Activated CD8-positive, alpha-beta memory T cell treated with anti-CD3 and anti-CD28 coated beads, Interleukin-2, amount 50 U/mL, for 4 hours (primary cell): ENCODE data around the gene C16orf95.

Source experiments
- DNase-seq: peaks from one replicate; pipeline ENCODE4 v3.0.0-alpha.2; 2020

The C16orf95 gene

DNA sequence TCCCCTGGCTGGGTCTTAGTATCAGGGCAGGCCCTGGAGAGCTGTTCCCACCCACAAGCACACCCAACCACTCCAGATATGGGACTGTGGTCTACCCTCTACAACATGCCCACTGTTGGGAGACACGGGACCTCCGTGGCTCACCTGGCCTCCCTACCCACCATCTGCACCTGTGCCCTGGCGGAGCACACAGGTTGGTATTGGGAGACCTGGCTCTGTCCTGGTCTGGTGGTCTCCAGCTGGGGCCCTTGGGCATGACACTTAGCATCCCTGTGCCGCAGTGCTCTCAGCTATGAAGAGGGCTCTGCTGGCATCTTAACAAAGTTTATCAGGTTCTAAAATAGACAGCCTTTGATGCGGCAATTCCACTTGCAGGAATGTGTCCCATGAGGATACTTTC, 5.8 kb downstream of the C16orf95 start:
- DNase-seq: no peak

DNA sequence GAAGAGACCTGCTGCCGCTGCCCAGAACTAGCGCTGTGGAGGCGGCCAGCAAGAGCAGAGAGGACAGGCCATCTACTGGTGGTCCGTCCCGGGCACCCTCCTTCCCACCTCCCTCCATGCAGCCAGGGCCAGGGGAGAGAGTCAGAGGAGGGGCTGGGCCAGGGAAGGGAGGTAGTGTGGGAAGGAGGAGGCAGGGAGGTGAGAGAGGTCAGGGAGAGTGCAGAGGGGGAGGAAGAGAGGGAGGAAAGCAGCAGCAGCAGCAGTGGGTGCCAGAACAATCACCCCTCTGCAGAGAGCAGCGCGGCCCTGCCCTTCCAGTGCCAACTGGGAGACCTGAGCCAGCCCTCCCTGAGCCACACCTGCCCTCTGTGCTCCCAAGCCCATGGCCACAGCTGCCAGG, 6.6 kb downstream of the C16orf95 start:
- DNase-seq: no peak

DNA sequence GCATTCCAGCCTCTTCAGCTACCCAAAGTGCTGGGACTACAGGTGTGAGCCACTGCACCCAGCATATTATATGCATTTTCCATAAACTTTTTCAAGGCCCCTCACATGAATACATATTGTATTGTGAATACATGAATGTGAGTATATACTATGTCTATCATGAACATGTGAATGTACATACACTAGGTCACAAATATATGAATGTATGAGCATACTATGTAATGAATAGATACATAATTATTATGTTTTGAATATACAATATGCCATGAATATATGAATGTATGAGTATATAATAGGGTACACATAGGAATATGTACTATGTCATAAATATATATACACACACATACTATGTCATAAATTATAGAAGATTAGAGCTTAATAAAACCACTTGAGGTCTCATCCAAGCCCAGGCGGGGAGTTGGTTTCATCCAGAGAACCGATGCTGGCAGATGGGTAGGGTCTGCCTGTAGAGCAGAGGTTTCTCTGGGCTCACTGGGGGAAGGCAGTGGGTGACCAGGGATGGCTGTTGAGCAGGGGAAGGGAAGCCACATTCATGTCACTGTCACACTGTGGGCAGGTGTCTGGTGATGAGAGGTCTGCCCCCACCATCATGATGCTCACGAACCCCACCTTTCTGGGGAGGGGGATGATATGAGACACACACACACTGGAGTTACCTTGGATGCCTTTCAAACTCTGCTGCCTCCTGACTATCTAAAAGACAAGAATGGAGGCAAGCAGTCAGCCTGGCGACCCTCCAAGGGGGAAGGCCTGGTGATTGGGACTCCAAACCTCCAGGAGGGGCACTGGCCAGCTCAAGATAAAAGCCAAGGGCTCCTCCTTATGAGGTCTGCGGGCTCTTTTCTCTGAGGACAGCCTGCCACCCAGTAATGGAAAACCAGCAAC, 7.3 kb downstream of the C16orf95 start:
- no peak for DNase-seq

DNA sequence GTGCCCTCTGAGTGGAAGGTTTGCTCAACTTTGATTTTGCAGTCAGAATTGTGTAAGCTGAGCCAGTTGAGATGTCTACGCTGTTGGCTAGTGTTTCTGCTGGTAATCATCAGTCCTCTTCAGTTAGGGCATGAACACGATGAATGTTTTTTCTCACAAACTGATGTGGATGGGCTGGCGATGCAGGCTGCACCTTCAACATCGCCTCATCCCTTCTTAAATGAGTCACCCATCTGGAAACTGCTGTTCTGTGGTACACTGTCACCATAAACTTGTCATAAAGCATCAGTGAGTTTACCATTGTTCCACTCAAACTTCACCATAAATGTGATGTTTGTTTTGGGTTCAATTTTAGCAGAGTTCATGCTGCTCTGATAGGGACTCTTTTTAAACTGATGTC, 8.4 kb downstream of the C16orf95 start:
- DNase-seq: no peak

DNA sequence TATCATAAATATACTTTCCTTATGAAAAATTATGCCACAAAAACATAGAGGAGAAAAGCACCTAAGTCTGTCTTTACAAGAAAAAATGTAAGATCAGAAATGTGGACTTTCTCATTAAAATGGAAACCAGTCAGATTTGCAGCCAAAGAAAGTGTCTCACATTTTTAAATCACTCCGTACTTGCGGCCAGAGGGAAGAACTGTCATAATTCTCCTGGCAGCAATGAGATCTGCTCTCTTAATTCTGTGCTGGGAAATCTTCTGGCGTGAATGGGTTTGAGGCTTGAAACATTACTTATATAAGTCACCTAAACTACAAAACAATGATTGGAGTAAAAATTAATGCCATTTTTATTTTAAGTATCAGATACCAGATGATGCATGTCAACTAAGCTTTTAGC, 10.7 kb downstream of the C16orf95 start:
- no peak for DNase-seq

DNA sequence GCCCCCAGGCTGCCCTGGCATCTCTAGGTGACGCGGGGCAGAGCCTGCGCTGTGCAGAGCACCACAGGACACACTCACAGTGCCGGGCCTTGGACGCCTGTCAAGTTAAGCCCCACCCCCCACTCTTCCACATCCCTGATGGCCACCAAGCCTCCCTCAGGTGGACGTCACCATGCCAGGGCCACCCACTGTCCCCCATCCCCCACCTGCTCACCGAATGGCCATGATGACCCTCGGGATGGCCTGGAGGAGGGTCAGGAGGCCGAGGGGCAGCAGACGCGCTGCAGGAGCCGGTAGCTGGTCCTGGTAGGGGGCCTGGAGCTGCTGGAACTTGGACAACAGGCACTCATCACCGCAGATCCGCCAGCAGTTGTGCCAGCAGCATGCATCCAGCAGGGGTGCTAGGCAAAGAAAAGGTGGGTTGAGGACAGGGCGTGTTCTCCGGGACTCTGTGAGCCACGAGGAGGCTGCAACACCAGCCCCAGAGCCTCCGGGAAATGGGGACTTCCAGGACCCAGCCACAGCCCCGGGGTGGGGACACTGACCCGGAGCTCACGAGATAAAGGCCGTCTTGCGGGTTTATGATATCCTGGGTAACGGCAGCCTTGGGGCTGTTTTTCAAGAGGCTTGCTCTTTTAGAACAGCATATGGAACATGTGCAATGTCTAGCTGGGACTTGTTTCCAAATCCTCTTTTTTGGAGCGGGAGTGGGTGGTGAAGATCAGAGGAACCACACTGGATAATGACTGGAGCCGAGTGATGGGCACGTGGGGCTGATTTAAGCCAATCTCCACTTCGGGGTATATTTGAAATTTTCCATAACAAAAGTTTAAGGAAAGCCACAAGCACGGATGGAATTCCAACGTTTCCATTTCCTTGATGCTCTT, 11.4 kb downstream of the C16orf95 start:
- no peak for DNase-seq

DNA sequence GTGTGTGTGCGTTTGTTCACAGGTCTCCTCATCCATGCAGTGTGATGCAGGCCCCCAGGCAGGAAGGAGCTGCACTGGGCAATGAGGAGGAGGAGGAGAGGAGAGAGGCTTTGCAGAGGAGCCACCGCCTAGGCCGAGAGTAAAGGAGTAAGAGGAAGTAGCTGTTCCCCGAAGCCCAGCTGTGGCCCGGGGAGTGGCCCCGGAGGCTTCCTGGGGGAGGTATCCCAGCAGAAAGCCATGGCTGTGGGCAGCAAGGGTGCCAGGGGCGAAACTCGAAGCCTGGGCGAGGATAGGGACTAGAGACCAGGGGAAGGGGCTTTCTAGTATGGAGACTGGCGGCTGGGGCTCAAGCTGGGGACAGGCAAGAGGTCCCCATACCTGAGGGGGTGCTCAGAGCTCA, 12.2 kb downstream of the C16orf95 start:
- no peak for DNase-seq

DNA sequence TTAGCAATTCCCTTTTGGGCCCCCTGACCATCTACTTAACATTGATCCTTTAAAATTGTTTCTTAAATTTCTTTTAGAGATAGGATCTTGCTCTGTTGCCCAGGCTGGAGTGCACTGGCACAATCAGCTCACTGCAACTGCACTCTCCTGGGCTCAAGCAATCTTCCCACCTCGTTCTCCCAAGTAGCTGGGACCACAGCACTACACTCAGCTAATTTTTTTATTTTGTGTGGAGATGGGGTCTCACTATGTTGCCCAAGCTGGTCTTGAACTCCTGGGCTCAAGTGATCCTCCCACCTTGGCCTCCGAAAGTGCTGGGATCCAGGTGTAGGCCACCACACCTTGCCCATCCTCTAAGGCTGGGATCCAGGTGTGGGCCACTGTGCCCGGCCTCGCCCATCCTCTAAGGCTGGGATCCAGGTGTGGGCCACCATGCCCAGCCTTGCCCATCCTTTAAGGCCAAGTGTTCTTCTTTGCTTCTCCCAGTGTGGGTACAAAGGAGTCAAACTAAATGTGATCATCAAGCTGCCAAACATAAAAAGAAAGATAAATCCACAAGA, 13.2 kb downstream of the C16orf95 start:
- DNase-seq: no peak

DNA sequence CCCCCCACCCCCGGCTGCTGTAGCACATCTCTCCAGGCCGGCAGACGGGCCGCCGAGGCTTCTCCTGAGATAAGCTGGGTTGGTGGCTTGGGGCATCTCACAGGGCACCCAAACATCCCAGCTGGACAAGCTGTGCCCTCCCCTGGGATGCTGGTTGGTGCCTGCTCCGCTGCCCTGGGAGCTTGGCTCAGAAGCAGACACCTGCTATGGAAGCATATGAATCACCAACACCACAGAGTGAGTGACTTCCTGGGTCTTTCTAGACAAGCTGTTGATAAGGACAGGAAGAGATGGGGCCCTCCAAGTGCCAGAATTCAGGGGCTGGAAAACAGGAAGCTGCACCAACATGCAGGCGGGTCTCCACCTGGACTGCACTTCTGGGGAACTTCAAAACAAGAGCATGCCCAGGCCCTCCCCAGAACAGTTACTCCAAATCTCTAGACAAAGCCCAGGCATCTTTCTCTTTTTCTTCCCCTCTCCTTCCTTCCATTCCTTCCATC, 13.7 kb downstream of the C16orf95 start:
- DNase-seq: no peak

DNA sequence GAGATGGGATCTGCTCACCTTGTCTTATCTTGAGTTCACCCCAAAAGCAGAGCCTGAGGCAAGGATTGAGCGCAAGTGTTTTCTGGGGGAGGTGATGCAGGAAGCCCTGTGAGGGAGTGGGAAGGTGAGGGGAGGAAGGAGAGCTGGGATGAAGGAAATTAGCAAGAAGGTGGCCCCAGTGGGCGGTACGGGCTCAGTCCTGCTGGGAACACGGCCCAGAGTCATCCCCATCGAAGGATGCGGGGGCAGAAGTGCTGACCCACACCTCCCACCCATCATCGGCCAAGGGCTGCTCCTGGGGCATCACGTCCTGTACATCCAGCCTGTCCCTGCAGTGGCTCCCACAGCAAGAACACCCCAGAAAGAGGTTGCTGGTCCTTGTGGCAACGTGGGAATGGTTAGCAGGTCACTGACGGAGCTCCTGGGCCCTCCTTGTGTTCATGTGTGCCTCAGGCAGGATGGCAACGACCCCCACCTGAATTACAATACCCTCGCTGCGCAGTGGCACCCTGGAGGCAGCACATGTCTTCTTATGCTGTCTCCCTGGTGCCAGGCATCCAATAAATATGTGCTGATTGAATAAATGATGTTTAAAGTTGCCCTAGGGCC, 18.2 kb downstream of the C16orf95 start:
- DNase-seq: no peak

DNA sequence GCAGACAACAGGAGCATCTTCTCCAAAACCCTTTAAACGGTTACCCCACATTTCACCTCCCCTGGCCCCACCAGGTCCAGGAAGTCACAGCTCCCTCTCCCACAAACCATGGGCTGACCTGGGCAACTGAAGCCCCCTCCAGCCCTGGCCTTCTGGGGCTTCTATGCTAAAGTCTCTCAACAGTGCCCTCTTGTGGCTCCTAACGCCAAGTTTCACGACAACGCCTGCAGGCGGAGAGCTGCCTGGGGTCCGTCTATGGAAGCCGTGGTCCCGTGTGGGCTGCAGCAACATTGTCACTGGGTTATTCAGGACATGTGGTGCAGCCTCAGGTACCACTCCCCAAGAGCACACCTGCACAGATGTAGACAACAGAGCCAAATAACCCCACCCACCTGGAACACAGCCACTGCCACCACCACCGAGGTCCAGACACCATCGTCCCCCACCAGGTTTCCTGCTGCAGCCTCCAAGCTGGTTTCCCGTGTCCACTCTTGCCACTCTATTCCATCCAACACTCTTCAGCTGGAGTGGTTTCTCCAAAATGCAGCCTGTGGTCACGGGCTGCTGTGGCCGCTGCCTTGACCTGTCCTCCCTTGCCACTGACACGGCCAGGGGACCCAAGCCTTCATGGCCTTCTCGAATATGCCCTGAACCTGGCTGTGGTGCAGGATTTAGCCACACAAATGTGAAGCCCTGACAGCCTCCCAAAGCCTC, 19.1 kb downstream of the C16orf95 start:
- DNase-seq: peak; percentile 46

DNA sequence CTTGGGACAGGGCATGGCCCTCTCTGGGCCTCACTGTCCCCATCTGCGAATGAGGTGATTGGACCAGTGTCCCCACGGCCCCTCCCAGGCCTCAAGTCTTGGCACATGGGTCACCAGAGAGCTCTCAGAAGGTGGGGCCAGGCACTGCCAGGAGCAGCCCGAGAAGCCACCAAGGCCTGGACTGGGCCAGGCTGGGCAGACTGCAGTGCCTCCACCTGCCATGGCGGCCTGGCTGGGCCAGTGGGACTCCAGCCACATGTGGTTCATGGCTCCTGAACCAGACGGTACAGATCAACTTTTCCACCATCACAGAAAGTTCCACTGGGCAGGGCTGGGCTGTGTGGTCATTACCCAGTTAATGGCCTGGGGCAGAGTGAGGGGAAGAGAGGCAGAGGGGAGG, 19.8 kb downstream of the C16orf95 start:
- no peak for DNase-seq

DNA sequence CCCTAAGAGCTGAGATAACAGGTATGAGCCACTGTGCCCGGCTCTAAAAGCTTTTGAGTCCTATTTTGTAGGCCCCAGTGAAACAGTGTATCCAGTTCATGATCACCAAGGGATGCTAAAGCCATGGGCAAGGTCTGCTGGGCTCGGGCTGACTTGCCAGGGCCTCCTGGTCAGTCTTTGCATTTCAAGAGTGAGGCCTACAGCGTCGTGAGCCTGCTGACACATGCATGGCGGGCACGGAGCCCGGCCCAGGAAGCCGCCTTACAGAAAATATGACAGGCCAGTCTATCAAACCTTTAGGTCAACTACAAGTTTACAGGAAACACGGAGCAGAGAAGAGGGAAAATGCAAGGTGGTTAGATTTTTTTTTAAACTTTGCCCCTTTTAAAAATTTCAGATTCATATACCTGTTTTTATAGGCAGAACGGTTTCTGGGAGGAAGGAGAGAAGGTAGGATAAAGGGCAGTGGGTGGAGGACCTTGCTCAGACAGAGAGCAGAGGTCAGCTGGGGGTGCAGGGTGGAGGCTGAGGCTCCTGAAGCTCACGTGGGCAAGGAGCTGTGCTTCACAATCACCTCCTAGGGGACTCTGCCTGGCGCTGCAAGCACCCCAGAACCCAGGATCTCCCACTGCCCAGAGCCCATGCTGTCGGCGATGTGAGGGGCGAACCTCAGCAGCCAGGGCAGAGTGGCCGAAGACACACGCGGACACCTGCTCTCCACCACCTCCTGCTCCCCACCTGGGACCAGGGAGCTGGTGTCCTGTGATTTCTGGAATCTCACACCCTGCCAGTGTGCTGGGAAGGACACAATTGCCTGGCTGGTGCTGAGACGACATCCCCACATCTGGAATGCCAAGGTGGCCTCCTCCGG, 21.3 kb downstream of the C16orf95 start:
- DNase-seq: no peak

DNA sequence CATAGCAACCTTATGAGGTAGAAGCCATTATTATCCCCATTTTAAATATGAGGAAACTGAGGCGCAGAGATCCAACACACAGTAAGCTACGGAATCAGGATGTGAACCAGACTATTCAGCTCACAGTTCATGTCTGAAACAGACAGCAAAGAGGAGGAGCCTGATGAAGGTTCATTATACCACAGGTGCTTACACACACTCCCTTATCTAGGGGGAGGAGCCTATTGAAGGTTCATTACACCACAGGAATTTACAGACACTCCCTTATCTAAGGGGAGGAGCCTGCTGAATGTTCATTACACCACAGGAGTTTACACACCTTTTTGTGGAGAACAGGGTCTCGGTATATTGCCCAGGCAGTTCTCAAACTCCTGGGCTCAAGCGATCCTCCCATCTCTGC, 21.9 kb downstream of the C16orf95 start:
- DNase-seq: no peak

DNA sequence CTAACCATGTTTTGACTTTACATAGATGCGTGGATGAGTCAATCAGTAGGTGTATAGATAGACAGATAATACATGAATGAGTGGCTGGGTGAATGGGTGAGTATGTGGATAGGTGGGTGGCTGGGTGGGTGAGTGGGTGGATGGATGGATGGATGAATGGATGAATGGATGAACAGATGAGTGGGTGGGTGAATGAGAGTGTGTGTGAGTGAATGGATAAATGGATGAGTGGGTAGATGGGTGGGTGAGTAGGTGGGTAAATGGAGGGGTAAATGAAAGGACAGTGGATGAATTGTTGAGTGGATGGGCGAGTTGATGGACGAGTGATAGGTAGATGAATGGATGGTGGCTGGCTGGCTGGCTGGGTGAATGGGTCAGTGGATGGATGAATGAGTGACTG, 23.2 kb downstream of the C16orf95 start:
- no peak for DNase-seq

DNA sequence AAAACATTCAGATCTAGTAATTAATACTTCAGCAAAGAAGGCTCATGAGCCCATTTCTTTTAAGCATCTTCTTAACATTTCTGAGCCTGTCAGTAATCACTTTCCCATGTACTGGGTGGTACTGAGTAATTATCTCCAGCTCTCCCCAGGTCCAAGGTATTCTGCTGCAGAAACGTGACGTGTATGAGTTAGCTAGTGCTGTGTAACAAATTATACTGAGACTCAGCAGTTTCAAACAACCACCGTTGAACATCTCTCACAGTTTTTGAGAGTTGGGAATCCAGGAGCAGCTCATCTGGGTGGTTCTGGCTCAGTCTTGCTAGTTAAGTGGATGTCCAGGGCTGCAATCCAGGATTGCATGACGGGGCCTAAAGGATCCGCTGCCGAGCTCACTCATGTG, 25.2 kb downstream of the C16orf95 start:
- no peak for DNase-seq

DNA sequence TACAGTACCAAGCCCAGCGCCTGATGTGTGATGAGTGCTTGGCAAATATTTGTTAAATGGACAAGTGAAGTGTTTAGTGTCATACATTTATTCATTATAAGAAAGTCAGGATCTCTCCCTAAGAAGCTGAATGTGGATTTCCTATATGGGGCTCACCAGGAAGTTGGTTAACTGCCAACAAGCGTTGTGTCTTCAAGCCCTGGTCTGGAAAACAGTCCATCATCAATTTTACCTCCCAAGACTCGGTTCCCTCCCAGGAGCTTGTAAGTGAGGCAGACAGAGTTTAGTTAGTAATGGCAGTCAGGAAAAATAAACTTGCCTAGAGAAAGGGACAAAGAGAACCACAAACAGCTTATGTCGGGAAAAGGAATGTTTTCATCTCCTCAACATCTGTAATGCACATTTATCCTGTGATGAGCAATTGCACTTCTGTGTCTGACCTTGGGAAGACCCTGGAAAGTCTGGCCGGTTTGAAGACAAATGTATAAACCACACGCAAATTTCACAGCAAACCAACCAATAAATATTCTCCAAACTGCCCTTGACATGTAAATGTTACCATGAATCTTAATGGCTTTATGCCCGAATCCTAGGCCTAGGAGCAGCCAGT, 28.3 kb downstream of the C16orf95 start:
- no peak for DNase-seq

DNA sequence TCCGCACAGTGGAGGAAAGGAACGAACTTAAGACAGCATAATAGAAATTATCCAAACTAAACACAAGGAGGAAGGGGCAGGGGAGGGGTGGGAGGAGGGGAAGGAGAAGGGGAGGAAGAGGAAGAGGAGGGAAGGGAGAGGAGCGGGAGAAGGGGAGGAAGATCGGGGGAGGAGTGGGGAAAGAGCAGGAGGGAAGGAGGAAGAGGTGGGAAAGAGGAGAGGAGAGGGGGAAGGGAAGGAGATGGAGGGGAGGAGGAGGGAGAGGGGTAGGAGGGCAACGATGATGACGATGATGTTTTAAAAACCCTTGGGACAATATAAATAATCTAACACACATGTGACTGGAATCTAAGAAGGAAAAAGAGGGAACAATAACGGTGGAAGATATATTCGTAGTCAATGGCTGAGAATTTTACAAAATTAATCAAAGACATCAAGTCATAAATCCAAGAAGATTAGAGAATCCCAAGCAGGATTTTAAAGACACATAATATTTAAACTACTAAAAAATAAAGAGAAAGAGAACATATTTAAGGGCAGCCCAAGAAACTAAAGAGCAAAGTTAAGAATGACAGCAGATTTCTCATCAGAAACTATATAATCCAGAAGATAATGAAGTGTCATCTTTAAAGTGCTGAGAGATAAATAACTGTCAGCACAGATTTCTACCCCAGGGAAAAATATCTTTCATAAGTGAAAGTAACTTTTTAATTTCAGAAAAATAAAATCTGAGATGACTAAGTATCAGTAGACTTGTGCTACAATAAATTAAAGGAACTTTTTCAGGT, 30.2 kb downstream of the C16orf95 start:
- no peak for DNase-seq

DNA sequence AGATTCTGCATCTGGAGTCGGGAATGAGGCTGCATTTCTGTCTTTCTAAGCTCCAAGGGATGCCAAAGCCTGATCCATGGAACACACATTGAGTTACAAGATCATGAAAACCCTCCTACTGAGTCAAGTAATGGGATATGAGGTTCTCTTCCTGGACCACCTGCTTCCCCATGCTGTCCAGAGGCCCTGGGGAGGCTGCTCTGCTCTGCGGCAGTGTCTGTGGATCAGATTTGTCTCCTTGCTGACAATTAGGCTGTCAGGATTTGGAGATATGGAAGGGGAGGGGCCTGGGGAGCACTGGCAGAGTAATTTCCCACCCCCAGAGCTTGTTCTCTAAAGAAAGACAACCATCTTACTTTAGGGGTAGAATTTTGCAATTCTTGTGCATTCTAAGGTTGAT, 33.0 kb downstream of the C16orf95 start:
- DNase-seq: no peak

DNA sequence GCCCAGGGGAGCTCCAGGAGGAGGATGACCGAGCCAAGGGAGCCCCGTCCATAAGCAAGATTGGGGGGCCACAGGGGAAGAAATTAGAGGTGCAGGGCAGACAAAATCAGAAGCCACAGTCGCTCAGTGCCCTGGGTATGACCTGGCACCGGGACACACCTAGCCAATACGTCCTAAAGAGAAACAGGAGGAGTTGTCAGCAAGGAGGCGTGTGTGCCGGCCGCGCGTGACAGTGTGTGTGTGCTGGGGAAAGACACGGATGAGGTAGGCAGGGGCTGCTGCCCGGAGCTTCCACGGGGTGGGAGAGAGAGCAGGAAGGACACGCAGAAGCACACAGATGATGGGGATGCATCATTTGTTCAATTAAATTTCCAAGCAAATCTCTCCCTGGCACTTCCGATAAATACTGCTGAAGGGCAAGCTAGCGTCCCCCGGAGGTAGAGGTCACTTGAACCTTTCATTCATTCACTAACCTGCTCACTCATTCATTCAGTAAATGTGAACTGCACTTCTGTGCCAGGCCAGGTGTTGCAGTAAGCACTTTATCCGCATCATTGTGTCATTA, 38.0 kb downstream of the C16orf95 start:
- no peak for DNase-seq
